K562 (cell line): ENCODE data around the gene KCNA10. TPM values are rescaled to one million over a fixed set of nuclear protein-coding genes. Genes with fewer than 3 reads are reported as not detected.

Experiments
- ATAC-seq: fragments of 200-7000 bp; cut with Tn5 transposase; 3 replicates; pipeline ENCODE4 v1.9.1; 2020; ENCODE audit warnings: moderate library complexity
- BruUV-seq: library from RNA; stranded (reverse); fragments of 400-500 nt; replicated peaks from 2 replicates; lab custom pipeline; 2021; lab: Mats Ljungman, UMichigan
- CTCF ChIA-PET: fragments of 300-600 bp; formaldehyde crosslinking; extraction: SDS; loops from one replicate; lab custom pipeline; 2021; ENCODE audit warnings: low intra/inter-chr PET ratio; lab: Yijun Ruan, JAX
- POLR2A ChIA-PET: fragments of 300-600, 350-650 bp; sonication (Branson Sonifier 250); formaldehyde crosslinking; extraction: SDS; loops from one replicate; lab custom pipeline; 2021; ENCODE audit warnings: antibody characterized with exemption, inconsistent platforms; lab: Yijun Ruan, JAX
- DNase-seq, 4 experiments: peaks; one replicate each; pipeline versions ENCODE4 v3.0.0 to v3.0.0-alpha.2; 2011 to 2018; ENCODE audit warnings: low spot score in 3 of 4, mixed read lengths in 3 of 4; ENCODE audit errors: extremely low read depth in 1 of 4
- FAIRE-seq: peaks from 2 replicates; lab custom pipeline; 2011; peaks lifted over from hg19 to GRCh38; lab: Jason Lieb, UNC
- H2AFZ ChIP-seq: 2 replicates; pipeline ENCODE4 v1.6.0; 2011; ENCODE audit warnings: low read depth, low read length, control low read depth, inconsistent platforms
- H3K27ac ChIP-seq: fragments of 200-600 bp; 3 replicates; pipeline ENCODE4 v1.8.0; 2011; ENCODE audit warnings: low read depth, mild to moderate bottlenecking, control low read depth, inconsistent platforms, low read length, moderate library complexity, mixed read lengths; ENCODE audit errors: extremely low read depth
- H3K27me3 ChIP-seq, 2 experiments: fragments of 300-600 bp in 1 of 2; 2 replicates in 1 of 2; 3 replicates in 1 of 2; pipeline versions ENCODE4 v1.6.0 to v1.8.0; 2011; ENCODE audit warnings: inconsistent platforms in 2 of 2, low read length in 2 of 2, mild to moderate bottlenecking in 1 of 2, mixed read lengths in 1 of 2, moderate library complexity in 1 of 2; ENCODE audit not compliant: control insufficient read depth in 2 of 2, insufficient read depth in 2 of 2
- H3K36me3 ChIP-seq: fragments of 300-600 bp; 3 replicates; pipeline ENCODE4 v1.8.0; 2011; ENCODE audit warnings: mild to moderate bottlenecking, low read length, inconsistent platforms; ENCODE audit not compliant: control insufficient read depth, insufficient read depth
- H3K4me1 ChIP-seq, 2 experiments: fragments of 200-600 bp in 1 of 2; replicated peaks in 1 of 2; 2 replicates in 1 of 2; 3 replicates in 1 of 2; pipeline versions ENCODE4 v1.5.1 to v1.8.0; 2011; ENCODE audit warnings: inconsistent platforms in 2 of 2, low read length in 2 of 2, mild to moderate bottlenecking in 1 of 2, mixed read lengths in 1 of 2, moderate library complexity in 1 of 2; ENCODE audit not compliant: control insufficient read depth in 2 of 2, insufficient read depth in 2 of 2
- H3K4me2 ChIP-seq: 2 replicates; pipeline ENCODE4 v1.6.1; 2011; ENCODE audit warnings: low read length, control low read depth, inconsistent platforms, mixed read lengths; ENCODE audit not compliant: insufficient read depth
- H3K4me3 ChIP-seq: fragments of 200-600 bp; sonication (generic), shearing (Covaris generic); 2 replicates; pipeline ENCODE4 v1.5.1; 2016; ENCODE audit warnings: control low read depth, inconsistent platforms
- H3K79me2 ChIP-seq: fragments of 200-600 bp; 3 replicates; pipeline ENCODE4 v1.8.0; 2011; ENCODE audit warnings: low read length, inconsistent platforms; ENCODE audit not compliant: control insufficient read depth, insufficient read depth
- H3K9ac ChIP-seq, 2 experiments: 2 replicates each; pipeline versions ENCODE4 v1.6.0 to v1.6.1; 2011; ENCODE audit warnings: low read depth in 2 of 2, low read length in 2 of 2, control low read depth in 1 of 2, inconsistent platforms in 1 of 2, mild to moderate bottlenecking in 1 of 2, mixed read lengths in 1 of 2; ENCODE audit not compliant: insufficient read depth in 1 of 2
- H3K9me1 ChIP-seq: one replicate; pipeline ENCODE4 v1.6.0; 2011; ENCODE audit warnings: inconsistent platforms, mild to moderate bottlenecking, low read length, moderate library complexity; ENCODE audit not compliant: control insufficient read depth, insufficient read depth
- H3K9me3 ChIP-seq: replicated peaks from 2 replicates; pipeline ENCODE4 v1.5.1; 2011; ENCODE audit warnings: low read depth, low read length, inconsistent platforms; ENCODE audit not compliant: control insufficient read depth, insufficient read depth
- H4K20me1 ChIP-seq: replicated peaks from 2 replicates; pipeline ENCODE4 v1.6.1; 2011; ENCODE audit warnings: low read length, inconsistent platforms, mixed read lengths; ENCODE audit not compliant: control insufficient read depth, insufficient read depth
- ATF1 ChIP-seq, 2 experiments: fragments of 450-650 bp in 1 of 2; IDR thresholded peaks; 2 replicates each; pipeline ENCODE4 v1.6.1; 2016; ENCODE audit warnings: missing compliant biosample characterization in 1 of 2, missing genetic modification characterization in 1 of 2
- CBX1 ChIP-seq: sonication (generic); IDR thresholded peaks from 2 replicates; pipeline ENCODE4 v1.6.1; 2016; ENCODE audit warnings: antibody characterized with exemption, low read depth, mild to moderate bottlenecking
- CEBPB ChIP-seq: fragments of 450-650 bp; IDR thresholded peaks from 2 replicates; pipeline ENCODE4 v1.6.1; 2016; ENCODE audit warnings: missing genetic modification characterization, missing compliant biosample characterization
- CREM ChIP-seq: IDR thresholded peaks from 2 replicates; pipeline ENCODE4 v1.6.1; 2014; ENCODE audit warnings: antibody characterized with exemption, low read depth
- ESRRA ChIP-seq: fragments of 450-650 bp; IDR thresholded peaks from 2 replicates; pipeline ENCODE4 v1.6.1; 2014; ENCODE audit warnings: low read depth, mild to moderate bottlenecking, moderate library complexity, borderline replicate concordance
- HDGF ChIP-seq: fragments of 450-650 bp; IDR thresholded peaks from 2 replicates; pipeline ENCODE4 v1.6.1; 2016
- JUND ChIP-seq, 2 experiments: IDR thresholded peaks; 2 replicates in 1 of 2; 3 replicates in 1 of 2; pipeline ENCODE4 v1.6.1; 2011; ENCODE audit warnings: borderline replicate concordance in 2 of 2, low read depth in 2 of 2, low read length in 2 of 2, improper control_type of control experiment in 1 of 2, missing biosample characterization in 1 of 2, missing genetic modification characterization in 1 of 2, missing genetic modification reagents in 1 of 2
- LEF1 ChIP-seq: fragments of 450-650 bp; IDR thresholded peaks from 2 replicates; pipeline ENCODE4 v1.6.1; 2016; ENCODE audit warnings: mild to moderate bottlenecking
- MBD2 ChIP-seq: sonication (generic); IDR thresholded peaks from 2 replicates; pipeline ENCODE4 v1.6.1; 2016; ENCODE audit warnings: low read depth, borderline replicate concordance
- MTF1 ChIP-seq: fragments of 250-450 bp; sonication (Bioruptor Pico); IDR thresholded peaks from 2 replicates; pipeline ENCODE4 v1.9.0; 2021; ENCODE audit warnings: moderate library complexity, mild to moderate bottlenecking, inconsistent platforms, borderline replicate concordance
- NONO ChIP-seq, 2 experiments: fragments of 200-400 bp in 1 of 2; fragments of 450-650 bp in 1 of 2; formaldehyde crosslinking in 1 of 2; IDR thresholded peaks; 2 replicates each; pipeline ENCODE4 v1.6.1; 2017; ENCODE audit warnings: low read depth in 2 of 2, mild to moderate bottlenecking in 2 of 2, moderate library complexity in 2 of 2, low read length in 1 of 2
- PCBP1 ChIP-seq: fragments of 200-400 bp; formaldehyde crosslinking; IDR thresholded peaks from 2 replicates; pipeline ENCODE4 v1.6.1; 2018; ENCODE audit warnings: mild to moderate bottlenecking, low read depth, low read length; ENCODE audit not compliant: poor library complexity, severe bottlenecking
- PTTG1 ChIP-seq: fragments of 450-650 bp; IDR thresholded peaks from 2 replicates; pipeline ENCODE4 v1.6.1; 2016; ENCODE audit warnings: low read depth, mild to moderate bottlenecking, missing genetic modification characterization, missing compliant biosample characterization
- RBM22 ChIP-seq: fragments of 200-400 bp; formaldehyde crosslinking; IDR thresholded peaks from 2 replicates; pipeline ENCODE4 v1.6.1; 2018; ENCODE audit warnings: low read length, low read depth; ENCODE audit not compliant: poor library complexity, severe bottlenecking
- SP1 ChIP-seq: sonication (generic); formaldehyde crosslinking; IDR thresholded peaks from 2 replicates; pipeline ENCODE4 v1.8.1; 2022; ENCODE audit warnings: mild to moderate bottlenecking, missing genetic modification reagents
- SREBF1 ChIP-seq: fragments of 150-350 bp; IDR thresholded peaks from 2 replicates; pipeline ENCODE4 v1.6.1; 2014; ENCODE audit warnings: antibody characterized with exemption, low read depth, low read length, borderline replicate concordance
- ZFP36 ChIP-seq: fragments of 150-350 bp; IDR thresholded peaks from 2 replicates; pipeline ENCODE4 v1.6.1; 2018; ENCODE audit warnings: low read length, low read depth; ENCODE audit not compliant: partially characterized antibody
- ZNF174 ChIP-seq: fragments of 250-450 bp; sonication (Bioruptor Pico); IDR thresholded peaks from 2 replicates; pipeline ENCODE4 v1.4.0; 2020; ENCODE audit warnings: mild to moderate bottlenecking
- ZNF76 ChIP-seq: fragments of 250-450 bp; sonication (Bioruptor Pico); IDR thresholded peaks from 2 replicates; pipeline ENCODE4 v1.4.0; 2020; ENCODE audit warnings: mild to moderate bottlenecking, moderate library complexity, borderline replicate concordance
- ZNF764 ChIP-seq: fragments of 250-450 bp; sonication (Bioruptor Pico); IDR thresholded peaks from 2 replicates; pipeline ENCODE4 v1.4.0; 2020; ENCODE audit warnings: low read depth, mild to moderate bottlenecking, moderate library complexity
- WGBS: fragments of 100-300 bp; shearing (Covaris generic); methylation state at CpG from one replicate; pipeline ENCODE4 v1.1.6; 2016; ENCODE audit warnings: low coverage, mixed read lengths; ENCODE audit not compliant: insufficient coverage; ENCODE audit errors: missing lambda C conversion rate; 5-methylcytosine and 5-hydroxymethylcytosine counted together
- in situ Hi-C: fragments of 300-500 bp; cut with MboI; formaldehyde crosslinking; loops from 4 replicates; pipeline ENCODE4 v1.15.0; 2018; ENCODE audit warnings: inconsistent platforms, mixed read lengths
- intact Hi-C: fragments of 100-400 bp; cut with micrococcal nuclease; formaldehyde crosslinking; loops from 2 replicates; pipeline ENCODE4 v1.14.2; 2022
- polyA plus RNA-seq, 8 experiments: library from polyadenylated mRNA; depleted of rRNA in 4 of 8; stranded (reverse) in 5 of 8; unstranded in 3 of 8; fragments of >200 nt; fragmentation: Nextera tagmentation in 2 of 8; fragmentation: Illumina TruSeq in 1 of 8; extraction: Ambion mirVana in 2 of 8; extraction: Trizol in 1 of 8; gene quantifications; 2 replicates each; pipeline versions ENCODE4 v1.2.1 to v1.2.3, GENCODE V29; 2011 to 2014; ENCODE audit warnings: inconsistent platforms in 1 of 8, missing spikeins in 1 of 8
- total RNA-seq, 7 experiments: library from RNA; depleted of rRNA in 6 of 7; stranded (reverse); fragments of >200 nt in 6 of 7; fragmentation: Illumina TruSeq in 2 of 7; extraction: Trizol in 2 of 7; gene quantifications; 2 replicates each; pipeline versions ENCODE4 v1.2.1 to v1.2.3, GENCODE V29; 2011 to 2021; ENCODE audit warnings: low replicate concordance in 1 of 7
- TF ChIP-seq, protein P1 (sequence below): fragments of 250-450 bp; sonication (Bioruptor Pico); IDR thresholded peaks from 2 replicates; pipeline ENCODE4 v1.8.0; 2021; ENCODE audit warnings: borderline replicate concordance, mild to moderate bottlenecking, moderate library complexity; ENCODE audit not compliant: poor library complexity, severe bottlenecking
- TF ChIP-seq, protein P2 (sequence below): IDR thresholded peaks from 2 replicates; pipeline ENCODE4 v1.6.1; 2011; ENCODE audit not compliant: insufficient read length; ENCODE audit errors: extremely low read depth

KCNA10 gene
- total and polyA plus RNA-seq, 9 of the 15 experiments (the other 6 are each of a cell fraction or from before 2014, with no cell fraction given), result not detected

DNA sequence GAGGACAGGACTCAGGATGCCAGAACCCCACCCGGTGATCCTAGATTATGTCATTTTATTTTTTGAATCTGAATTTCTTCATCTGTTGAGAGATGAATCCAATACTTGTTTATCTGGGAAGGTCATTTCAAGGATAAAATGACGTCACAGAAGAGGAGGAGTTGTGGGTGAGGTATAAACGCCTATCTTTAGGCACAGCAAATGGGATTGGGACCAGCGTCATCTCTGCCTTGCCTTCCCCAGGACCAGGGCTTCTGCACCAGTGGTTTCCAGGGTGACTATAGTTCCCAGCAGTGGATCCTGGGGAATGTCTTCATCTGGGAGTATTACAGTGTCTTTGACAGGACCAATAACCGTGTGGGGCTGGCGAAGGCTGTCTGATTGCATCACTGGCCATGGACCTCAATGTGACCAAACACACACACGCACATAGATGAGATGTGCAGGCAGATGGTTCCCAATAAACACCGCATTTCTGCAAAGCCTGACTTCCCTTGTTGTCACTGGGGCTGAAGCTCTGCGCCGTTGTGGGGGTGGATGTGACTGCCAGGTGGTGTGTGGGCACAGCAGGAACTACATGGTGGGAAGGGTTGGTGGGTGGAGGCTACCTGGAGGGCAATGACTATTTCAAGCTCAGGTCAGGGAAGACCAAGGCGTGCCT, 28.1 kb downstream of the KCNA10 start:
- ATAC-seq (no peak), FAIRE-seq (no peak), DNase-seq (peak in 1 of 4 experiments; percentile 41)
- Histone ChIP-seq H3K36me3 (no peaks in the 10 kb centered on the region), H3K27ac (no peak overlapping the region), H2AFZ (no peak overlapping the region), H3K4me2 (no peak overlapping the region), H3K27me3 (peaks cover 14 to 61% of the 10 kb centered on the region in 2 experiments; a peak in 4 of 5 replicates), H3K9me1 (no peaks in the 10 kb centered on the region), H3K9ac (no peak overlapping the region), H3K4me3 (no peak overlapping the region), H3K9me3 (no peaks in the 10 kb centered on the region), H3K4me1 (peaks cover 0 to 12% of the 10 kb centered on the region in 2 experiments; a peak in 2 of 5 replicates), H4K20me1 (0 out of 2 replicates have a peak, but pooled peaks cover 26% of the 10 kb centered on the region), H3K79me2 (no peaks in the 10 kb centered on the region)
- BruUV-seq, result no TSS peak
- ChIA-PET CTCF (no interaction called here), POLR2A (no interaction called here)
- WGBS, result 4% methylated on average over 11 of the region's 11 CpGs
- intact Hi-C loops, result no loop called here
- in situ Hi-C loops, result no loop called here
- no peak for TF ChIP-seq RBM22
- no peak for TF ChIP-seq MTF1 (CRISPR knock-in tag)
- TF ChIP-seq HDGF, result no peak
- TF ChIP-seq PCBP1, result no peak
- no peak for TF ChIP-seq ZNF764 (CRISPR knock-in tag)
- TF ChIP-seq ZNF76 (CRISPR knock-in tag), result no peak
- TF ChIP-seq, protein P1, sequence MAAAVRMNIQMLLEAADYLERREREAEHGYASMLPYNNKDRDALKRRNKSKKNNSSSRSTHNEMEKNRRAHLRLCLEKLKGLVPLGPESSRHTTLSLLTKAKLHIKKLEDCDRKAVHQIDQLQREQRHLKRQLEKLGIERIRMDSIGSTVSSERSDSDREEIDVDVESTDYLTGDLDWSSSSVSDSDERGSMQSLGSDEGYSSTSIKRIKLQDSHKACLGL (CRISPR knock-in tag), result no peak
- TF ChIP-seq SREBF1, result no peak
- no peak for TF ChIP-seq ATF1 (CRISPR knock-in tag; IDR thresholded peaks at IDR 0.05)
- peak; percentile 83 for TF ChIP-seq ATF1 (tag; IDR thresholded peaks at IDR 0.05)
- TF ChIP-seq NONO (IDR thresholded peaks at IDR 0.05; ENCODE audit: low read depth in 2 of 2, low read length in 1 of 2), result no peak
- no peak for TF ChIP-seq ZNF174
- peak; percentile 74 for TF ChIP-seq ESRRA
- TF ChIP-seq, protein P2, sequence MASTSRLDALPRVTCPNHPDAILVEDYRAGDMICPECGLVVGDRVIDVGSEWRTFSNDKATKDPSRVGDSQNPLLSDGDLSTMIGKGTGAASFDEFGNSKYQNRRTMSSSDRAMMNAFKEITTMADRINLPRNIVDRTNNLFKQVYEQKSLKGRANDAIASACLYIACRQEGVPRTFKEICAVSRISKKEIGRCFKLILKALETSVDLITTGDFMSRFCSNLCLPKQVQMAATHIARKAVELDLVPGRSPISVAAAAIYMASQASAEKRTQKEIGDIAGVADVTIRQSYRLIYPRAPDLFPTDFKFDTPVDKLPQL, result no peak
- TF ChIP-seq ZFP36, result no peak
- TF ChIP-seq JUND (IDR thresholded peaks at IDR 0.05; ENCODE audit: borderline replicate concordance, low read depth, low read length), result no peak
- TF ChIP-seq JUND (tag; IDR thresholded peaks at IDR 0.05; ENCODE audit: borderline replicate concordance, low read depth, low read length), result no peak
- TF ChIP-seq MBD2, result no peak
- TF ChIP-seq CREM, result peak; percentile 21; the same call in 1 of the 2 replicates
- TF ChIP-seq SP1 (CRISPR knock-in tag), result no peak
- TF ChIP-seq LEF1, result no peak
- TF ChIP-seq PTTG1, result no peak
- peak; percentile 53 for TF ChIP-seq CEBPB (tag)
- TF ChIP-seq CBX1, result no peak
